T47D (cell line): ENCODE results near the gene LAD1.

ENCODE experiments used
- DNase-seq, 2 experiments: peaks; one replicate each; pipeline versions ENCODE4 v3.0.0 to v3.0.0-alpha.2; 2011 to 2012; ENCODE audit warnings: low read depth in 1 of 2, low spot score in 1 of 2
- JUND ChIP-seq: IDR thresholded peaks from 2 replicates; pipeline ENCODE4 v1.6.1; 2012; ENCODE audit warnings: low read depth
- in situ Hi-C: cut with HindIII; loops from 2 replicates; pipeline ENCODE4 v1.10.0; 2016; ENCODE audit warnings: low sequenced_read_pairs, low pct_unique_long_range_greater_than_20kb

The LAD1 gene, protein sequence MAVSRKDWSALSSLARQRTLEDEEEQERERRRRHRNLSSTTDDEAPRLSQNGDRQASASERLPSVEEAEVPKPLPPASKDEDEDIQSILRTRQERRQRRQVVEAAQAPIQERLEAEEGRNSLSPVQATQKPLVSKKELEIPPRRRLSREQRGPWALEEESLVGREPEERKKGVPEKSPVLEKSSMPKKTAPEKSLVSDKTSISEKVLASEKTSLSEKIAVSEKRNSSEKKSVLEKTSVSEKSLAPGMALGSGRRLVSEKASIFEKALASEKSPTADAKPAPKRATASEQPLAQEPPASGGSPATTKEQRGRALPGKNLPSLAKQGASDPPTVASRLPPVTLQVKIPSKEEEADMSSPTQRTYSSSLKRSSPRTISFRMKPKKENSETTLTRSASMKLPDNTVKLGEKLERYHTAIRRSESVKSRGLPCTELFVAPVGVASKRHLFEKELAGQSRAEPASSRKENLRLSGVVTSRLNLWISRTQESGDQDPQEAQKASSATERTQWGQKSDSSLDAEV

DNA sequence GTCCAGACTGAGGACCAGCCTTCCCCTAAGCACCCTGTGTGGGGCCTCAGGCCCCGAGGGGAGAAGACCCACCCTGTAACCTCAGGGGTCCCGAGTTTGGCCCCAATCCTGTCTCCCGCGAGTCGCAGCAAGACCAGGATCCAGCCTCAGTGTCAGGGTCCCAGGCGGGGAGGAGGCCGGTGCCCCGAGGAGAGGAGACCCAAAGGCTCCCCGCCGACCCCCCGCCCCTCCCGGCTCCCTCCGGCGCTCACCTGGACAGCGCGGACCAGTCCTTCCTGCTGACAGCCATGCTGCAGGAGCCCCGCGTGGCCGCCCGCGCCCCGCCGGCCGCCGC lies at the start of gene LAD1:
Gene LAD1, minus strand, starts transcription at position 307 of the 334 bp plus-strand sequence. Its CDS starts 18 bp downstream, at position 289.
- TF ChIP-seq JUND, result no peak
- peak in 1 of 2 experiments; percentile 52 for DNase-seq
- in situ Hi-C loops, result no loop called here

DNA sequence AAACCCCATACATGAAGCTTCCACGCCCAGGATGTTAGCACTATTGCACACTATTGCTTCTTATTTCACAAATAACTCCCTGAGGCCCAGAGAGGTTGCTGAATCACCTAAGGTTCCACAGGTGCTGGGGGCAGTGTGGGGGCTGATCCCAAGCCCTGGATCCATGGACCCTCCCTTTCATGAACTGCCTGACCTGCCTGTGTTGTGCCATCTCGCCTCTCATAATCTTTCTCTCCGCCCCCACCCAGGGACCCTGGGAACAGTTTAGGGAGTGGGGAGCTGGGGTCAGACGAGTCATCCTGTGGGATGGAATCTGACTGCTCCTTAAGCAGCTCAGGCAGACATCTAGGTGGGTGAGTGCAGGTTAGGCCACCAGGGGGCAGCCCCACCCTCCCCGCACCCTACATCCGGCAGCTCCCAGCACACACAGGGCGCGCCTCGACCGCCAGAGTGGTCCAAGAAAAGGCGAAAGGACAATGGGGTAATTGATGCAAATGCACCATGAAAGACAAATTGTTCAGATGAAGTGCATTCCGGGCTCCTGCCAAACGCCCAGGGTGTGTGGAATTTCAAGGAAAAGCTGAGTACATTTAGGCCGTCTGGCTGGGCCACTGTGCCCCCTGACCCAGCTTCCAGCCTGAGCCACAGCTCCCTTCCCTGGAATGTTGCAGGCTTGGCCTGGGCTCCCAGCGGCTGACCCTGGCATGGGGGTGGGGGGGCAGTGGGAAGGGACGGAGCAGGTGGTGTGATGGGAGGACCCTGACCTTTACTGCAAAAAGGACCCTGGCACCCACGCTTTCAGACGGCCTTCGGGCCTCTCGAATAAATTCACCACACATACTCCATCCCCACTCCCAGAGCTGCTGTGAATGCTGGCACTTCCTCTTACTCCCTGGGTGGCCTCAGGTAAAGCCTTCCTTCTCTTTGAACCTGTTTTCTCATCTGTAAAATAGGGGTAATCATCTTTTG lies 49.1 kb upstream of the LAD1 start:
- DNase-seq, result peak; percentile 76 to 79
- in situ Hi-C loops, result no loop called here
- TF ChIP-seq JUND, result no peak

DNA sequence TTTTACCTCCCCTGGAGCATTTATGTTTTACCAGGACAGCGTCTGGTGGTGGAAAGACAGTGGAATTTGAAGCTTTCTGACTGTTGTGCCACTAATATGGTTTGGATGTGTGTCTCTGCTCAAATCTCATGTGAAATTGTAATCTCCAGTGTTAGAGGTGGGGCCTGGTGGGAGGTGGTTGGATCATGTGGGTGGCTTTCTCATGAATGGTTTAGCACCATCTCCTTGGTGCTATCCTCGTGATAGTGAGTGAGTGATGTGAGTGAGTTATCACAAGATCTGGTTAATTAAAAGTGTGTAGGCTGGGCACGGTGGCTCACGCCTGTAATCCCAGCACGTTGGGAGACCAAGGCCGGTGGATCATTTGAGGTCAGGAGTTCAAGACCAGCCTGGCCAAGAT lies 46.2 kb upstream of the LAD1 start:
- no peak for TF ChIP-seq JUND
- in situ Hi-C loops, result no loop called here
- DNase-seq, result no peak

DNA sequence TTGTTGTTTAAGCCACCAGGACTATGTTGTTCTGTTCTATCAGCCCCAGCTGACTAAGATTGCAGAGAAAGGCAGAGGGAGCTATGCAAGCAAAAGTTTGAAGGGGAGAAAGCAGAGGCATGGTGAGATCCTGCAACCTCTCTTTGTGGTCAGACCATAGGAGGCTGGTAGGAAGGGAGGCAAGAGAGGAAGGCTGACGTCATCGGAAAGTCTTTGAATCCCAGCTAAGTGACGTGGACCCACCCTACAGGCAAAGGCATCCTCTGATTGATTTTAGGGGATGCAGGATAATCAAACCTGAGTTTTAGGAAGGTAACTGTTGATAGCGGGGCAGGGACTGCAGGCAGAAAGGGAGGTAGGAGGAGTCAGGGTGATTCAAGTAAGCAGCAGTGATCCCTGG lies 45.7 kb upstream of the LAD1 start:
- DNase-seq, result no peak
- no peak for TF ChIP-seq JUND
- in situ Hi-C loops, result no loop called here

DNA sequence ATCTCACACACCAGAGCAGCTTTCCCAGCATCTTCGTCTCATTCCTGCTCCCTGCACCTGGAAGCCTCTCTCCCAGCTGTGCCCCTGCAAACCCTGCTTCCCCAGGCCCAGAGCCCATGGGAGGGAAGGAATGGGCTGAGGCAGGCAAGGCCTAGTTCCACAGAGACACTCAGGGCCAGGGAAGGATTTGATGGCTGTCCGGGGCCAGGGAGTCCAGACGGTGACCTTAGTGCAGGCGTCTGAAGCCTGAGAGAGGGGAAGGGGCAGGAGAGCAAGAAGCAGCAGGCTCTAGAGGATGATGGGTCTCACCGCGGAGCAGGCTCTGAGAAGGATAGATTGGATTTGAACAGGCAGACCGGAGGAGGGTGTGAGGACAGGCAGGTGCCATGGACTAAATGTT lies 44.6 kb upstream of the LAD1 start:
- in situ Hi-C loops, result no loop called here
- no peak for DNase-seq
- no peak for TF ChIP-seq JUND

DNA sequence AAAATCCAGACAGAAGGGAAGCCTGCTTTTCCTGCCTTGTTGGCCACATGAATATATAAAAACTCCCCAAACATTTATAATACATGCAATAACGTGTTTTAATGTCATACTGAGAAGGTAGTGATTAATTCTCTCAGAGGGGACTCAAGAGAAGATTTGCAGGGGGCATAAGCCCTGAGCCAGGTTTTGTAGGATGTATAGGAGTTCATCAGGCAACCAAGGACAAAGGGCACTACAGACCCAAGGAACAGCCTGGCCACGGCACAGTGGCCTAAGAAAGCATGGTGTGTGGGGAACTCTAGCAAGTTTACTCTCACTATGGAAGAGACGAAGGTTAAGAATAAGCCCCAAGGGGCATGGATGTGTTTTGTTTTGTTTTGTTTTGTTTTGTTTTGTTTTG lies 37.8 kb upstream of the LAD1 start:
- DNase-seq, result no peak
- in situ Hi-C loops, result no loop called here
- TF ChIP-seq JUND, result no peak

DNA sequence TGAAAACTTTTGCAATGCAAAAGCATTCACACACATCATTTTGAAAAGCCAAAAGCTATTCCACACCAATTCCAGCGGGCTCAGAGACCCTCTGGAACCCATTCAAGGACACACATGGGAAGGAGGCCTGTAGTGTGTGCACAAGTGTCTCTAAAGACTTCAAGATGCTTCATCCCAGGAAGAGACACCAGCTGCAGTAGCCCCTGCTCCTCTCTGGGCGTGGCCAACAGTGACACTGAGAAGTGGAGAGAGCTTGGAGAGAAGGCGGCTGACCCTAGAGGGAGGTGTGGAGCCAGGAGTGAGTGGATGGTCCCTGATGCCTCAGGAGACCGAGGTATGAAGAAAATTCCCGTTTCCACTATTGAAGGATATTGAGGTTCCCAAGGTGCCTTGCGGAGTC lies 37.3 kb upstream of the LAD1 start:
- DNase-seq, result peak; percentile 28 to 60
- TF ChIP-seq JUND, result no peak
- in situ Hi-C loops, result no loop called here

DNA sequence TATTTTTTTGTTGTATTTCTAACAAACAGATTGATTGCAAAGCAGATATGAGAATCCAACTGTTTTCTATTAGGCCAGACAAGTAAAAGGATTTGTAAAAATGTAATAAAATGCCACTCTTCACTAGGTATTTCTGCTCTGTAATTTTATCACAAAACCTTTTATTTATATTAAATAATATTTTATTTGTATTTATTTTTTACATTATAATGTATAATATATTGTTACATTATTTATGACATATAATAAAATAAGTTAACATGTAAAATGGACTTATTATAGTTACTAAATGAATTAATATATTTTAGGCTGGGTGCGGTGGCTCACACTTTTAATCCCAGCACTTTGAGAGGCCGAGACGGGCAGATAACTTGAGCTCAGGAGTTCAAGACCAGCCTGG lies 35.1 kb upstream of the LAD1 start:
- DNase-seq, result no peak
- in situ Hi-C loops, result no loop called here
- TF ChIP-seq JUND, result no peak

DNA sequence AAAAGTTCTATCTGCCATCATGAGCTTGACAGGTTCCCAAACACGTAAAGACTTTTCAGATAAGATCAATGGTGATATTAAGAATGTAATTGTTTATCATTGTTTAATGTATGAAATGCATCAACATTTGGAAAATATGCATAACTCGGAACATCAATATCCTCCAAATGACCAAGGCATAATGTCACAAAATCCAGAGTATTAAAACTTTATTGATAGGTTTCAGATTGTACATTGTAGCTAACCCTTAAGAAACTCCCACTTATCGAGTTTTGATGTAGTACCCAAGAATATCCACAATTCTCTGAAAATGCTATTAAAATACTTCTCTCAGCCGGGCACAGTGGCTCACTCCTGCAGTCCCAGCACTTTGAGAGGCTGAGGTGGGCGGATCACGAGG lies 34.5 kb upstream of the LAD1 start:
- in situ Hi-C loops, result no loop called here
- DNase-seq, result no peak
- no peak for TF ChIP-seq JUND

DNA sequence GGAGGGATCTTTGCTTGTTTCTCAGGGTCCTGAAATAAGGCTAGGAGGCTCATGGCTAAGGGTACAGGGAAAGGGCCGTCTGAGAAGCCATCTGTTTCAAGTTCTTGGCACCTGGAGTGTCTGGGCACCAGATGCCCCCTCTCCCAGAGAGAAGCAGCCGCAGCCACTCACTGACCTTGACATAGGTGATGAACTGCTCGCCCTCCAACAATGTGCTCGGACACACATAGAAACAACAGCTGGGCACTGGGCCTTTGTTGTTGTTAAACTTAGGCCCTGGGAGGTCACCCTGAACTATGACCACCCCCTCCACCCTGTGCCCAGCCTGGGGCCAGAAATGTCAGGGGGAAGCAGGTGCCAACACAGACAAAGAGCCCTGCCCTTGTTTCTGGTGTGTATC lies 31.7 kb upstream of the LAD1 start:
- no peak for DNase-seq
- in situ Hi-C loops, result no loop called here
- no peak for TF ChIP-seq JUND

DNA sequence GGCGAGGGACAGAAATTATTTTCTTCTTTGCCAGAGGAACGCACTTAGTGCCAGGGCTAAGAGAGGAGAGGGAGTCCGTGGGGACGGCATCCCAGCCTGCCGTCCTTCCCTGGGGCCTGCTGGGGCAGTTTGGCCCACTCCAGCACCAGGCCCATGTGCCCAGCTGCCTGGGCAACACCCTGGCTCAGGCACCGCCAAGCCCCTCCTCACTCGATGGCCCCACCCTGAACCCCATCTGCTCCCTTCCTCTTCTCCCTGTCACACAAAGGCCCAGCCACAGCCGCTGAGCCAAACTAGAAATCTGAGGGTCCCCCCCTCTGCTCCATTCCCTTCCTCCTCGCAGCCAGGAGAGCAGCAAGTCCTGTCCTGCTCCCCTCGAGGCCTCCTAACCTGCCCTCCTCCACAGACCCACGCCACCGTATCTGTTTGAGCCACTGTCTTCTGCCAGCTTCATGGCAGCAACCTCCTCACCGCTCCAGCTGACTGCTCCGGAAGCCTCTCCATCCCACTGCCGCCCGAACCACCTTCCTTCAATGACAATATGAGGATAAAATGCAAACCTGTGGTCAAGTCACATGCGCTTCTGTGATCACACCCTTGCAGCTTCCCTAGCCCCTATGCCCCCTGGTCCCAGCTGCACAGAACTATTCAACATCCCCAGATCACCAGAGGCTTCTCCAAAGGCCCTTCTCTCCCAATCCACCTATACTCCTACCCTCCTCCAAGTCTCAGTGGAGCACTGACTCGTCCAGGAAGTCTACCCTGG lies 30.8 kb upstream of the LAD1 start:
- DNase-seq, result no peak
- in situ Hi-C loops, result no loop called here
- no peak for TF ChIP-seq JUND

DNA sequence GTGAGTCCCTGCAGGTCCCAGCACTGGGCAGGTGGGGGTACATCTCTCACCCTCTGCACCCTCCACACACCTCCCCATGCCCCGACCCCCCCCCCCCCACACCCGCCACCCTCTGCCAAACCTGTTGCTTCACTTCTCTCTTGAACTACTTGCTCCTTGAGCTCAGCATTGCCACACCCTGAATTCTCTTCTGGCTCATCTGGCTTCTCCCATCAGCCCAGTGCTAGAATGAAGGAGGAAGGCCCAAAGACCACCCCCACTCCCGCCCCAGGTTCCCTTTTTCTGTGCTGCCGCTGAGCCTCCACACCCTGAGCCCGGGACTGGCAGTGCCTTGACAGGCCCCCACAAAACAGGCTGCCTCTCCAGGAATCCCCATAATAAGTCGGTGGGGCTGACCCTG lies 28.8 kb upstream of the LAD1 start:
- no peak for TF ChIP-seq JUND
- DNase-seq, result no peak
- in situ Hi-C loops, result no loop called here
